Transverse colon (tissue), 4 donors: Measurements from ENCODE around the gene PRKCA.

Experiments used
- CTCF ChIP-seq, 5 experiments: fragments of 200-600 bp in 3 of 5; fragments of 450-650 bp in 2 of 5; sonication (generic) in 3 of 5; IDR thresholded peaks; 1 replicate in 2 of 5; 2 replicates in 3 of 5; pipeline ENCODE4 v1.5.1; 2016 to 2017; ENCODE audit warnings: antibody characterized with exemption in 5 of 5, inconsistent platforms in 3 of 5, mild to moderate bottlenecking in 2 of 5, moderate library complexity in 1 of 5
- EP300 ChIP-seq: sonication (generic); formaldehyde crosslinking; IDR thresholded peaks from one replicate; pipeline ENCODE4 v1.6.1; 2017; ENCODE audit warnings: antibody characterized with exemption, low read depth
- POLR2A ChIP-seq: fragments of 450-650 bp; IDR thresholded peaks from one replicate; pipeline ENCODE4 v1.6.1; 2016; ENCODE audit warnings: antibody characterized with exemption, mild to moderate bottlenecking, moderate library complexity
- POLR2AphosphoS5 ChIP-seq, 3 donors: sonication (generic); formaldehyde crosslinking; IDR thresholded peaks; one replicate each; pipeline ENCODE4 v1.6.1; 2016; ENCODE audit warnings: antibody characterized with exemption in 3 of 3

GRCh38 chr17:66789961-66790437, 487.6 kb downstream of the PRKCA start:
- TF ChIP-seq CTCF (IDR thresholded peaks at IDR 0.05) (no peak), POLR2A (no peak), EP300 (no peak), POLR2AphosphoS5 (IDR thresholded peaks at IDR 0.05) (no peak)
